ENCODE data around the gene LDB3.

LDB3 gene

GRCh38 chr10:86692023-86692514, 23.8 kb downstream of the LDB3 start:
- H3K4me3 ChIP-seq (ENCODE audit: low read depth, low read length): no peak overlapping the region
- no peak for TF ChIP-seq CTCF (IDR thresholded peaks at IDR 0.05; ENCODE audit: borderline replicate concordance, insufficient read depth, low read depth, low read length)

DNA sequence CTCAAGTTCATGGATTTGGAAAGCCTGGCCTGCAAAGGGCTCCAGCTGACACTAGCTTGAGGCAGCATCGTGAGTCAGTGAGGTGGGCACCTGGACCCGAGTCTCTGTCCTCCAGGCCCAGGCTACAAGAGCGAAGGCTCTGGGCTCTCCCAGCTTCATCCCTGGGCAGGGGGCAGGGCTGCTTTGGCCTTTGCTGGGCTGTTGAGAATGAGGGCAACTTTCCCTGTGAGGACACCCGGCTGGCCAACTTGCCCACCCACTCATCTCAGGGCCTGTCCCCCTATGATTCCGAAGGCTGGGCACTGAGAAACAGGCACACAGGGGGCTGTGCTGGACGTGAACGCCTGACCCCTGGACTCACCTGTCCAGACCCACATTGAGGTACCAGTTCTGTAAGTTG, 24.4 kb downstream of the LDB3 start:
- no peak overlapping the region for H3K4me3 ChIP-seq (ENCODE audit: low read depth, low read length)
- no peak for TF ChIP-seq CTCF (IDR thresholded peaks at IDR 0.05; ENCODE audit: borderline replicate concordance, insufficient read depth, low read depth, low read length)

DNA sequence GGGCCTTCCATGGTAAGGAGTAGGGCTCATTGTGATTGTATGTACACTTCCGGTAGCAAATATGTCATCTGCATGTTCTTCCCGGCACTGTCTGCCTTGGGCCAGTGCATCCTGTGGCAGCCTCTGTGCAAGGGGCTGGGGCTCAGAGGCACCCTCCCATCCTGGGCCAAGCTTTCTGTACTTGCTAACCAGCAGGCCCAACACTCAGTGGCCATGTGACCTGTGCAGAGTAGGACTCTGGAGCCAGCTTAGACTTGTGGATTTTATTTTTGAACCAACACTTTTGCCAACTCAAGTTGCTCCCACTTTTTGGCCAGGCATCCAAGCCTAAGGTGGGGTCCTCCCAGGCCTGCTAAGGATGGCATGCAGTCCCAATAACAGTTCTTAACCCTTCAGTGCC, 25.0 kb downstream of the LDB3 start:
- H3K4me3 ChIP-seq (ENCODE audit: low read depth, low read length): no peak overlapping the region
- TF ChIP-seq CTCF (IDR thresholded peaks at IDR 0.05; ENCODE audit: borderline replicate concordance, insufficient read depth, low read depth, low read length): no peak

GRCh38 chr10:86693721-86694369, 25.5 kb downstream of the LDB3 start:
- TF ChIP-seq CTCF (IDR thresholded peaks at IDR 0.05; ENCODE audit: borderline replicate concordance, insufficient read depth, low read depth, low read length): peak; percentile 72

GRCh38 chr10:86698207-86698940, 30.1 kb downstream of the LDB3 start:
- H3K4me3 ChIP-seq (ENCODE audit: low read depth, low read length): no peak overlapping the region
- no peak for TF ChIP-seq CTCF (IDR thresholded peaks at IDR 0.05; ENCODE audit: borderline replicate concordance, insufficient read depth, low read depth, low read length)

More at GRCh38 chr10:86693721-86694369, 25.5 kb downstream of the LDB3 start:
- H3K4me3 ChIP-seq (ENCODE audit: low read depth, low read length): no peak overlapping the region

DNA sequence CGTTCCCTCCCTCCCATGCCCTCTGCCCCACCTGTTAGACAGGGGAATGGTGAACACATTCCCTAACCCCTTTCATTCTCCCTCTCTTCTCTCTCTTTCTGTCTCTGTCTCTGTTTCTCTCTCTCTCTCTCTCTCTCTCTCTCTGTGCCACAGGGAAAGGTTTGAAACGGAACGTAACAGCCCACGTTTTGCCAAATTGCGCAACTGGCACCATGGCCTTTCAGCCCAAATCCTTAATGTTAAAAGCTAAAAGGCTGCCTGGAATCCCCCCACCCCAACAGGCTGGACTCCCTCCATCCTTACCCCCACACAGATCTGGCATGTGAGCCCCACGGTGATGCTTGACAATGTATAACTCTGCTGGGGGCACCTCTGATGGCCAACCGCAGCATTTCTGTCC, 30.8 kb downstream of the LDB3 start:
- no peak for TF ChIP-seq CTCF (IDR thresholded peaks at IDR 0.05; ENCODE audit: borderline replicate concordance, insufficient read depth, low read depth, low read length)
- H3K4me3 ChIP-seq (ENCODE audit: low read depth, low read length): no peak overlapping the region

DNA sequence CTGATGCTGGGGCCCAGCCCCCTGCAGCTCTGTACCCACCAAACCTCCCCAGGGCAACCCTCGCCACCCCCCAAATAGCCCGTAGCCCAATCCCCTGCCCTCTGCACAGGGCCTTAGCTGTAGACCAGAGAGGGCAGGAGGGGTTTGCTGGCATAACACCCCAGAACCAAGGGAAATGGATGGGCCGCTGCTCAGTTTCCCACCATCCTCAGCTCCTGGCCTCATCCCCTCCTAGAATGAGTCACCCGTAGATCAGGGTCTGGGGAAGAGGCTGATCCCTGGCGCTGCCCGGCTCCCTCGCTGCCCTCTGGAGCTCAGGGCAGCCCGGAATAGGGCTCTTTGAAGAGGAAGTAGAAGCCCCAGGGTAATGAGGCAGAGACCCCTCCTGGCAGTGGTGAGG, 31.2 kb downstream of the LDB3 start:
- TF ChIP-seq CTCF (IDR thresholded peaks at IDR 0.05; ENCODE audit: borderline replicate concordance, insufficient read depth, low read depth, low read length): no peak
- no peak overlapping the region for H3K4me3 ChIP-seq (ENCODE audit: low read depth, low read length)
